Measurements from ENCODE around the gene GARIN1A. TPM values are rescaled to one million over a fixed set of nuclear protein-coding genes. Genes with fewer than 3 reads are reported as not detected.
"Not testable (repeated sequence)": the region's sequence is repeated elsewhere in the genome, so short reads cannot be mapped to it uniquely, and the experiment has no call there.

Gene GARIN1A
- polyA plus RNA-seq = 1.7 and 2.8 TPM in 2 replicates
- 0.69 and 1.5 TPM in 2 replicates for polyA minus RNA-seq

GRCh38 chr7:128671992-128672391 is at the start of gene GARIN1A:
TSS of gene GARIN1A (plus strand) at chr7:128672292. CDS start at chr7:128672398, 106 bp downstream.
- no peak within 1 kb of the TSS for H2AFZ ChIP-seq (ENCODE audit: low read depth, low read length)
- no peak within 1 kb of the TSS for H3K27ac ChIP-seq (ENCODE audit: low read length)
- no peaks in the 10 kb centered on the region for H3K36me3 ChIP-seq (ENCODE audit: insufficient read depth, low read length)
- H3K4me3 ChIP-seq (ENCODE audit: low read length) = no peak within 1 kb of the TSS
- H3K79me2 ChIP-seq (replicated peaks; ENCODE audit: insufficient read depth, low read length) = no peaks in the 10 kb centered on the region
- H3K27me3 ChIP-seq (ENCODE audit: insufficient read depth, low read depth, low read length) = no peaks in the 10 kb centered on the region
- H3K9me3 ChIP-seq (ENCODE audit: low read length) = no peaks in the 10 kb centered on the region
- no peak within 1 kb of the TSS for H3K9ac ChIP-seq (ENCODE audit: low read length)
- TF ChIP-seq EP300 (conservative IDR thresholded peaks at IDR 0.05; ENCODE audit: poor library complexity, severe bottlenecking) = no peak
- no peak for TF ChIP-seq POLR2AphosphoS5 (IDR thresholded peaks at IDR 0.05)
- no peak for TF ChIP-seq EZH2 (IDR thresholded peaks at IDR 0.05; ENCODE audit: borderline replicate concordance, insufficient read depth, low read length, poor library complexity, severe bottlenecking)
- TF ChIP-seq REST (IDR thresholded peaks at IDR 0.05; ENCODE audit: borderline replicate concordance) = no peak
- TF ChIP-seq TAF1 (IDR thresholded peaks at IDR 0.05; ENCODE audit: low read depth) = no peak
- no peak for TF ChIP-seq CTCF (IDR thresholded peaks at IDR 0.05; ENCODE audit: poor library complexity, severe bottlenecking)
- TF ChIP-seq SMC3 (conservative IDR thresholded peaks at IDR 0.05; ENCODE audit: poor library complexity) = no peak
- TF ChIP-seq RAD21 (conservative IDR thresholded peaks at IDR 0.05) = no peak
- TF ChIP-seq MXI1 (conservative IDR thresholded peaks at IDR 0.05; ENCODE audit: poor library complexity, severe bottlenecking) = no peak
- no peak within 1 kb of the TSS for H3K4me2 ChIP-seq (ENCODE audit: low read length)
- H3K9me2 ChIP-seq (ENCODE audit: insufficient read depth, low read length) = no peaks in the 10 kb centered on the region
- H4K20me1 ChIP-seq (ENCODE audit: insufficient read depth) = no peaks in the 10 kb centered on the region
- H3F3A ChIP-seq (ENCODE audit: insufficient read depth, low read length, poor library complexity, severe bottlenecking) = no peaks in the 10 kb centered on the region

GRCh38 chr7:128627124-128627523 is 45.0 kb upstream of the GARIN1A start:
- not testable (repeated sequence) for H4K20me1 ChIP-seq (ENCODE audit: insufficient read depth); H3F3A ChIP-seq (ENCODE audit: insufficient read depth, low read length, poor library complexity, severe bottlenecking)

GRCh38 chr7:128633915-128634314 is 38.2 kb upstream of the GARIN1A start:
- not testable (repeated sequence) for H3K9me3 ChIP-seq (ENCODE audit: low read length); H3F3A ChIP-seq (ENCODE audit: insufficient read depth, low read length, poor library complexity, severe bottlenecking); H3K36me3 ChIP-seq (ENCODE audit: insufficient read depth, low read length); H4K20me1 ChIP-seq (ENCODE audit: insufficient read depth); H3K9ac ChIP-seq (ENCODE audit: low read length); H3K9me2 ChIP-seq (ENCODE audit: insufficient read depth, low read length); H3K4me3 ChIP-seq (ENCODE audit: low read length); H3K79me2 ChIP-seq (replicated peaks; ENCODE audit: insufficient read depth, low read length); H3K27me3 ChIP-seq (ENCODE audit: insufficient read depth, low read depth, low read length); H3K4me2 ChIP-seq (ENCODE audit: low read length); H2AFZ ChIP-seq (ENCODE audit: low read depth, low read length); H3K27ac ChIP-seq (ENCODE audit: low read length)

More at GRCh38 chr7:128627124-128627523, 45.0 kb upstream of the GARIN1A start:
- H3K9me2 ChIP-seq (ENCODE audit: insufficient read depth, low read length); H3K79me2 ChIP-seq (replicated peaks; ENCODE audit: insufficient read depth, low read length); H3K4me2 ChIP-seq (ENCODE audit: low read length); H3K27ac ChIP-seq (ENCODE audit: low read length); H3K36me3 ChIP-seq (ENCODE audit: insufficient read depth, low read length); H2AFZ ChIP-seq (ENCODE audit: low read depth, low read length); H3K9ac ChIP-seq (ENCODE audit: low read length); H3K9me3 ChIP-seq (ENCODE audit: low read length); H3K4me3 ChIP-seq (ENCODE audit: low read length); H3K27me3 ChIP-seq (ENCODE audit: insufficient read depth, low read depth, low read length): not testable (repeated sequence)

- H3K9ac ChIP-seq (ENCODE audit: low read length); H3F3A ChIP-seq (ENCODE audit: insufficient read depth, low read length, poor library complexity, severe bottlenecking); H3K36me3 ChIP-seq (ENCODE audit: insufficient read depth, low read length); H3K4me3 ChIP-seq (ENCODE audit: low read length); H3K9me3 ChIP-seq (ENCODE audit: low read length); H4K20me1 ChIP-seq (ENCODE audit: insufficient read depth); H3K9me2 ChIP-seq (ENCODE audit: insufficient read depth, low read length); H2AFZ ChIP-seq (ENCODE audit: low read depth, low read length); H3K4me2 ChIP-seq (ENCODE audit: low read length); H3K27me3 ChIP-seq (ENCODE audit: insufficient read depth, low read depth, low read length); H3K79me2 ChIP-seq (replicated peaks; ENCODE audit: insufficient read depth, low read length); H3K27ac ChIP-seq (ENCODE audit: low read length): not testable (repeated sequence)
Observed at GRCh38 chr7:128645206-128645605, 26.9 kb upstream of the GARIN1A start.

GRCh38 chr7:128645844-128646243 is 26.2 kb upstream of the GARIN1A start:
- not testable (repeated sequence) for H3K9me3 ChIP-seq (ENCODE audit: low read length); H2AFZ ChIP-seq (ENCODE audit: low read depth, low read length); H3K36me3 ChIP-seq (ENCODE audit: insufficient read depth, low read length); H3K27me3 ChIP-seq (ENCODE audit: insufficient read depth, low read depth, low read length); H3F3A ChIP-seq (ENCODE audit: insufficient read depth, low read length, poor library complexity, severe bottlenecking); H3K27ac ChIP-seq (ENCODE audit: low read length); H3K9me2 ChIP-seq (ENCODE audit: insufficient read depth, low read length); H3K4me3 ChIP-seq (ENCODE audit: low read length); H4K20me1 ChIP-seq (ENCODE audit: insufficient read depth); H3K4me2 ChIP-seq (ENCODE audit: low read length); H3K79me2 ChIP-seq (replicated peaks; ENCODE audit: insufficient read depth, low read length); H3K9ac ChIP-seq (ENCODE audit: low read length)

Data from neural cell (in vitro differentiated cells).